Stimulated activated memory B cell treated with anti-CD40 and anti-IgM and Interleukin-4, amounts not matched to agents 10 μg/mL and 1 μg/mL and 100 μg/mL, for 72 hours (primary cell): ENCODE measurements around the gene C2CD4B.
A peak's percentile ranks its signal among the peaks of the same experiment; 100 is the strongest.

Experiments used
- ATAC-seq: fragments of 150-1000 bp; cut with Tn5 transposase; 2 replicates; pipeline ENCODE4 v1.10.0; 2021
- H3K27ac Mint-ChIP-seq: one replicate; pipeline ENCODE4 v1.8.0; 2022; ENCODE audit warnings: mild to moderate bottlenecking, mixed read lengths
- H3K27me3 Mint-ChIP-seq: one replicate; pipeline ENCODE4 v1.8.0; 2022; ENCODE audit warnings: mixed read lengths
- H3K36me3 Mint-ChIP-seq: one replicate; pipeline ENCODE4 v1.8.0; 2022; ENCODE audit warnings: mixed read lengths
- H3K4me1 Mint-ChIP-seq: one replicate; pipeline ENCODE4 v1.8.0; 2022; ENCODE audit warnings: mixed read lengths
- H3K4me3 Mint-ChIP-seq: one replicate; pipeline ENCODE4 v1.8.0; 2022; ENCODE audit warnings: mild to moderate bottlenecking, moderate library complexity, mixed read lengths
- H3K9me3 Mint-ChIP-seq: one replicate; pipeline ENCODE4 v1.8.0; 2022; ENCODE audit warnings: mixed read lengths

C2CD4B gene

GRCh38 chr15:62165793-62166375 lies 799 bp upstream of the C2CD4B start:
- H3K27me3 Mint-ChIP-seq = peaks cover 34% of the 10 kb centered on the region

GRCh38 chr15:62164396-62165103 lies 535 bp downstream of the C2CD4B start:
- Mint-ChIP-seq H3K4me3 (peak overlapping the region; percentile 53), H3K4me1 (peaks cover 17% of the 10 kb centered on the region), H3K27me3 (peaks cover 48% of the 10 kb centered on the region), H3K27ac (no peak overlapping the region), H3K9me3 (no peaks in the 10 kb centered on the region), H3K36me3 (no peaks in the 10 kb centered on the region)
- ATAC-seq = peak; percentile 31

More at GRCh38 chr15:62165793-62166375, 799 bp upstream of the C2CD4B start:
- Mint-ChIP-seq H3K9me3 (no peaks in the 10 kb centered on the region), H3K36me3 (no peaks in the 10 kb centered on the region), H3K4me3 (no peak overlapping the region), H3K4me1 (peaks cover 17% of the 10 kb centered on the region), H3K27ac (no peak overlapping the region)
- ATAC-seq = no peak

GRCh38 chr15:62164014-62164395 lies 1.1 kb downstream of the C2CD4B start:
- peaks cover 53% of the 10 kb centered on the region for H3K27me3 Mint-ChIP-seq
- no peak for ATAC-seq

GRCh38 chr15:62163397-62164013 lies 1.6 kb downstream of the C2CD4B start:
- H3K36me3 Mint-ChIP-seq = no peaks in the 10 kb centered on the region
- H3K4me1 Mint-ChIP-seq = peaks cover 17% of the 10 kb centered on the region
- no peak overlapping the region for H3K4me3 Mint-ChIP-seq
- peaks cover 58% of the 10 kb centered on the region for H3K27me3 Mint-ChIP-seq
- peak; percentile 31 for ATAC-seq
- no peak overlapping the region for H3K27ac Mint-ChIP-seq
- peaks cover 5% of the 10 kb centered on the region for H3K9me3 Mint-ChIP-seq

More at GRCh38 chr15:62164014-62164395, 1.1 kb downstream of the C2CD4B start:
- Mint-ChIP-seq H3K27ac (no peak overlapping the region), H3K4me1 (peaks cover 17% of the 10 kb centered on the region), H3K4me3 (no peak overlapping the region), H3K36me3 (no peaks in the 10 kb centered on the region), H3K9me3 (no peaks in the 10 kb centered on the region)

DNA sequence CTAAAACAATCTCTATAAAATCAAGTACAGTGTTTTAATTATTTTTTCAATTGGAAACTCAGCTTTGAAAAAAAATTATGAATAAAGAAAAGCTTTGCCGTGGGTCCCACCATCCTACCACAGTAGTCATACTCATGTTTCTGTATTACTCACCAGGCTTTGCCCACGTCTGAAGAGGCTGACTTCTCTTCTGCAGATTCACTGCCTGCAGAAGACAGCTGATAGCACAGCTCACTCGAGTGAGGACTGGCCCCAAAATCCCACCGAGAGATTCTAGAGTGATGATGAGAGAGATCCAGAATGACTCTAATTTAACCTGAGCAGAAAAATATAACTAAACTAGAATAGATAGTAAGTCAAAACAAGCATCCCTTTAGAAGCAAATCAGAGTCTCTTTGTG lies 11.9 kb downstream of the C2CD4B start:
- no peak for ATAC-seq
- Mint-ChIP-seq H3K4me3 (no peak overlapping the region), H3K27me3 (peaks cover 51% of the 10 kb centered on the region), H3K4me1 (no peaks in the 10 kb centered on the region), H3K36me3 (no peaks in the 10 kb centered on the region), H3K27ac (no peak overlapping the region), H3K9me3 (peaks cover 6% of the 10 kb centered on the region)

GRCh38 chr15:62150445-62150844 lies 14.6 kb downstream of the C2CD4B start:
- ATAC-seq = no peak
- peaks cover 31% of the 10 kb centered on the region for H3K27me3 Mint-ChIP-seq
- H3K4me1 Mint-ChIP-seq = no peaks in the 10 kb centered on the region
- no peaks in the 10 kb centered on the region for H3K36me3 Mint-ChIP-seq
- no peaks in the 10 kb centered on the region for H3K9me3 Mint-ChIP-seq
- H3K27ac Mint-ChIP-seq = no peak overlapping the region
- no peak overlapping the region for H3K4me3 Mint-ChIP-seq

GRCh38 chr15:62149729-62150128 lies 15.4 kb downstream of the C2CD4B start:
- no peak for ATAC-seq
- Mint-ChIP-seq H3K36me3 (no peaks in the 10 kb centered on the region), H3K4me1 (no peaks in the 10 kb centered on the region), H3K27ac (no peak overlapping the region), H3K27me3 (peaks cover 24% of the 10 kb centered on the region), H3K4me3 (no peak overlapping the region), H3K9me3 (no peaks in the 10 kb centered on the region)

DNA sequence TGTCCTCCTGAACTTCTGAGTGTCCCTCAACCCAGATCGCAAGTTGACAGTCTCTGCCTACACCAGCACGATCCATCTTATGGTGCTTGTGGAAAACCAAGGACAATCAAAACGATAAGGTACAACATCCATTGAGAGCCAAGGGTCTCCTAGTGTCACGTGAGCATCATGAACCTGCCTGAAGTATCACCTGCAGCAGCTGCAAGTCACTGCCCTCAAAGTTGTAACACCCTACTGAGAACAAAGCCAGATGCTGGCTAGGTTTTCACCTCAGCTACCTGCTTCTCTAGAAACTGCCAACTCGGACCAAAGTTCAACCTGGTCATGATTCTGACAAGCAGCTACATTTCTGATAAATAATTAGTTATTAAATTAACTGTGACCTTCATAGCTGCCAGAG lies 17.5 kb downstream of the C2CD4B start:
- no peaks in the 10 kb centered on the region for H3K36me3 Mint-ChIP-seq
- no peak overlapping the region for H3K27ac Mint-ChIP-seq
- no peak overlapping the region for H3K4me3 Mint-ChIP-seq
- peaks cover 20% of the 10 kb centered on the region for H3K27me3 Mint-ChIP-seq
- no peak for ATAC-seq
- no peaks in the 10 kb centered on the region for H3K9me3 Mint-ChIP-seq
- no peaks in the 10 kb centered on the region for H3K4me1 Mint-ChIP-seq

- H3K4me1 Mint-ChIP-seq = no peaks in the 10 kb centered on the region
- no peak for ATAC-seq
- H3K9me3 Mint-ChIP-seq = no peaks in the 10 kb centered on the region
- H3K27ac Mint-ChIP-seq = no peak overlapping the region
- H3K4me3 Mint-ChIP-seq = no peak overlapping the region
- peaks cover 16% of the 10 kb centered on the region for H3K27me3 Mint-ChIP-seq
- H3K36me3 Mint-ChIP-seq = no peaks in the 10 kb centered on the region
Observed at GRCh38 chr15:62147149-62147548, 17.9 kb downstream of the C2CD4B start.

DNA sequence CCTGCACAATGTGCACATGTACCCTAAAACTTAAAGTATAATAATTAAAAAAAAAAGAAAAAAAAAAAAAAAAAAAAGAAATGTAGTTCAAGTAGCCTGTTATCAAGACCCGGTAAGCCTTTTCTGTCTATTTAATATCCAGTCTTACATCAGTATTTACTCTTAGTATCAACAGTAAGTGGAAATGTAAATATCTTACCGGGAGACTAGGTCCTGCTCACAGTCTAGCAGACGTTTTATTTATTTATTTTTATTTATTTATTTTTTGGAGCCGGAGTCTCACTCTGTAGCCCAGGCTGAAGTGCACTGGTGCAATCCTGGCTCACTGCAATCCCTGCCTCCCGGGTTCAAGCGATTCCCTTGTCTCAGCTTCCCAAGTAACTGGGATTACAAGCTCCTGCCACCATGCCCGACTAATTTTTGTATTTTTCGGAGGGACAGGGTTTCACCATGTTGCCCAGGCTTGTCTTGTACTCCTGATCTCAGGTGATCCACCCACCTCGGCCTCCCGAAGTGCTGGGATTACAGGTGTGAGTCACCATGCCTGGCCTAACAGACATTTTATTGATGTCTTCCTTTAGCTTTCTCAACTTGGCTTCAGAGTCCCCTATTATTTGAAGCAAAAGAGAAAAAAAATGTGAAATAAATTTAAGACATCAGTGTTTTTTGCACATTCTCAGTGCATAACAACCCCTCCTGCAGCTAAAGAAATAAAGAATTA lies 19.9 kb downstream of the C2CD4B start:
- Mint-ChIP-seq H3K4me3 (no peak overlapping the region), H3K27me3 (no peaks in the 10 kb centered on the region), H3K27ac (no peak overlapping the region), H3K36me3 (no peaks in the 10 kb centered on the region), H3K9me3 (no peaks in the 10 kb centered on the region), H3K4me1 (no peaks in the 10 kb centered on the region)
- ATAC-seq = no peak

DNA sequence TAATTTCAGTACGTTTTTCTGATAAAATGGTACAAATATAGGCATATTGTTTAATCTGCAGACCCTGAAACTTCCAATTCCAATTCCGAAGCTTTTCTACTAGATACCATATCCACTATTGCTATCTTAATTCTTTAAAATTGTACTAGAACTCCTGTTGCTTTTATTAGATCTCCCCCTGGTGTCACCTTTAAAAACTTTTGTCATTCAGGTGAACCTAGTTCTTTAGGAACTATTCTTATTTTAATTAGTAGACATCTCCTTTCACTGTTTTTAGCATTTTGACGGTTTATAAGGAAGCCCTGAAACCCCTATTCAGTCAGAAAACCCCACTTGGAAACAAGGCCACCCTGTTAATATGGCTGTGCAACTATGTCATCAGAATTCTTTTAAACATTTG lies 22.3 kb downstream of the C2CD4B start:
- no peaks in the 10 kb centered on the region for H3K4me1 Mint-ChIP-seq
- no peak overlapping the region for H3K27ac Mint-ChIP-seq
- ATAC-seq = no peak
- H3K9me3 Mint-ChIP-seq = no peaks in the 10 kb centered on the region
- no peaks in the 10 kb centered on the region for H3K36me3 Mint-ChIP-seq
- no peak overlapping the region for H3K4me3 Mint-ChIP-seq
- H3K27me3 Mint-ChIP-seq = peaks cover 4% of the 10 kb centered on the region

DNA sequence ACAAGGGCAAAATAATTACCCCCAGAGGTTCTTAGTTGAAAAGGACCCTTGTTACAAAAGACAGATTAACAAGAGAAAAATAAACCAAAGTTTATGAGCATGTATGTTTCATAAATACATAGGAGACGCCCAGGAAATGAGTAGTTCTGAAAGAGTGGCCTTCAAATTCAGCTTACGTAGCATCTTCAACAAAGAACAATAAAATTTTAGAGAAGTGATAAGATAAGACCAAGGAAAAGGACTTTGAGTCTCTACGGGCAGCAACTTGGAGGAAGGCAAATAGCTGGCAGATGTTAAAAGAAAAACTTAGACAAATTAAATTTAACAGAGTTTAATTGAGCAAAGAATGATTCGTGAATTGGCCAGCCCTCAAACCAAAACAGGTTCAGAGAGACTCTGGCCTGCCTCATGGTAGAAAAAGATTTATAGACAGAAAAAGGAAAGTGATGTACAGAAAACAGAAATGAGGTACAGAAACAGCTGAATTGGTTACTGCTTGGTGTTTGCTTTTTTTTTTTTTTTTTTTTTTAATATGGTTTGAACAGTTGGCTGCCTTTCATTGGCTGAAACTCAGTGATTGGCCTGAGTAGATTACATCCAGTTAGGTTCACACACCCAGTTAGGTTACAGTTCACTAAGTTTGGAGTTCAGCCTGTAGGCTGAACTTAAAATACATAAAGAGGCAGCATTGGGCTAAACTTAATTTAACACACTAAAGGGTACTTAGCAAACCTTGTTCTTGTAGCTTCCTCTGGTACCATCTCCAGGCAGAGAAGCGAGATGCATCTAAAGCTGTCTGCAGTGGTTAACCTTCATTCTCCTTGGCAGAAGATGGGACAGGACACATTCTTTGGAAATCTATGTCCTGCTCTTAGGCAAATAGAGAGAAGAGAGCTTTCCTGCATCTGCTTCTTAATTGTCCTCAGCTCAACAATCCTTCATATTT lies 23.2 kb downstream of the C2CD4B start:
- Mint-ChIP-seq H3K27me3 (peaks cover 8% of the 10 kb centered on the region), H3K4me3 (no peak overlapping the region), H3K4me1 (no peaks in the 10 kb centered on the region), H3K9me3 (no peaks in the 10 kb centered on the region), H3K27ac (no peak overlapping the region), H3K36me3 (no peaks in the 10 kb centered on the region)
- ATAC-seq = no peak

DNA sequence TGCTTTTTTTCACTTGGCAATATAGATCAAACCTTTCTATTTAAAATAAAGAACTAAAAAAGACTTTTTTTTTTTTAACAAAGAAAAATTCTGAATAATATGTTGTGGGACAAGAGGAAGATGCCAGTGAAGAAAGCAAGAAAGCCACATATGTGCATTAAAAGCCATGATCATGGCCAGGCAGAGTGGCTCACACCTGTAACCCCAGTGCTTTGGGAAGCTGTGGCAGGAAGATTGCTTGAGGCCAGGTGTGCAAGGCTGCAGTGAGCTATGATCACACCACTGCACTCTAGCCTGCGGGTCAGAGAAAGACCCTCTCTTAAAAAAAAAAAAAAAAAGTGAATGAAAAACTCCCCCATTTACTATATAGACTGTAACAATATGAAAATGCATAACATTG lies 23.9 kb downstream of the C2CD4B start:
- Mint-ChIP-seq H3K4me3 (no peak overlapping the region), H3K9me3 (no peaks in the 10 kb centered on the region), H3K27ac (no peak overlapping the region), H3K36me3 (no peaks in the 10 kb centered on the region), H3K4me1 (no peaks in the 10 kb centered on the region), H3K27me3 (peaks cover 8% of the 10 kb centered on the region)
- no peak for ATAC-seq

- Mint-ChIP-seq H3K4me1 (no peaks in the 10 kb centered on the region), H3K36me3 (no peaks in the 10 kb centered on the region), H3K27me3 (peaks cover 27% of the 10 kb centered on the region), H3K4me3 (no peak overlapping the region), H3K9me3 (peaks cover 5% of the 10 kb centered on the region), H3K27ac (no peak overlapping the region)
- ATAC-seq = no peak
Observed at GRCh38 chr15:62138124-62138523, 27.0 kb downstream of the C2CD4B start.
